Nephron progenitor cell (in vitro differentiated cells): ENCODE results near the gene RGL1.

Source experiments
- DNase-seq: peaks from one replicate; pipeline ENCODE4 v3.0.0; 2021
- H3K27ac Mint-ChIP-seq: 2 replicates; pipeline ENCODE4 v1.8.0; 2021; ENCODE audit warnings: mild to moderate bottlenecking, moderate library complexity, mixed read lengths
- H3K27me3 Mint-ChIP-seq: 2 replicates; pipeline ENCODE4 v1.8.0; 2021; ENCODE audit warnings: mild to moderate bottlenecking, low read depth, mixed read lengths; ENCODE audit not compliant: poor library complexity
- H3K36me3 Mint-ChIP-seq: 2 replicates; pipeline ENCODE4 v1.8.0; 2021; ENCODE audit warnings: low read depth, mixed read lengths
- H3K4me1 Mint-ChIP-seq: 2 replicates; pipeline ENCODE4 v1.8.0; 2021; ENCODE audit warnings: mixed read lengths
- H3K4me3 Mint-ChIP-seq: 2 replicates; pipeline ENCODE4 v1.8.0; 2021; ENCODE audit warnings: mild to moderate bottlenecking, moderate library complexity, mixed read lengths
- H3K9me3 Mint-ChIP-seq: 2 replicates; pipeline ENCODE4 v1.8.0; 2021; ENCODE audit warnings: mild to moderate bottlenecking, moderate library complexity, mixed read lengths
- TF ChIP-seq, protein P1 (sequence below): fragments of 200-600 bp; sonication (generic); IDR thresholded peaks from 2 replicates; pipeline ENCODE4 v1.5.0; 2021; ENCODE audit warnings: antibody characterized with exemption

The RGL1 gene

DNA sequence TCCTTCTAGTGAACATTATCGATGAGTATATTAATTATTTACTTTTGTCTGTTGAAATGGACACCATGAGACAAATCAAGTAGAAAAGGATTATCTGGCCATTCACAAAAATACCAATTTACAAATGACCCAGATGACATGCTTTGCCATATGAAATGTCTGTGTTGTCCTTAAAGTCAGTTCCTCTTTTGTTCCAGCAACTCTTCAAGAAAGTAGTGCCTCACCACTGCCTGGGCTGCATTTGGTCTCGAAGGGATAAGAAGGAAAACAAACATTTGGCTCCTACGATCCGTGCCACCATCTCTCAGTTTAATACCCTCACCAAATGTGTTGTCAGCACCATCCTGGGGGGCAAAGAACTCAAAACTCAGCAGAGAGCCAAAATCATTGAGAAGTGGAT lies 79.6 kb downstream of the RGL1 start:
- H3K36me3 Mint-ChIP-seq, result peaks cover 50% of the 10 kb centered on the region
- DNase-seq, result no peak
- no peak overlapping the region for H3K4me3 Mint-ChIP-seq
- H3K9me3 Mint-ChIP-seq, result no peaks in the 10 kb centered on the region
- peaks cover 6% of the 10 kb centered on the region for H3K27me3 Mint-ChIP-seq
- TF ChIP-seq, protein P1, sequence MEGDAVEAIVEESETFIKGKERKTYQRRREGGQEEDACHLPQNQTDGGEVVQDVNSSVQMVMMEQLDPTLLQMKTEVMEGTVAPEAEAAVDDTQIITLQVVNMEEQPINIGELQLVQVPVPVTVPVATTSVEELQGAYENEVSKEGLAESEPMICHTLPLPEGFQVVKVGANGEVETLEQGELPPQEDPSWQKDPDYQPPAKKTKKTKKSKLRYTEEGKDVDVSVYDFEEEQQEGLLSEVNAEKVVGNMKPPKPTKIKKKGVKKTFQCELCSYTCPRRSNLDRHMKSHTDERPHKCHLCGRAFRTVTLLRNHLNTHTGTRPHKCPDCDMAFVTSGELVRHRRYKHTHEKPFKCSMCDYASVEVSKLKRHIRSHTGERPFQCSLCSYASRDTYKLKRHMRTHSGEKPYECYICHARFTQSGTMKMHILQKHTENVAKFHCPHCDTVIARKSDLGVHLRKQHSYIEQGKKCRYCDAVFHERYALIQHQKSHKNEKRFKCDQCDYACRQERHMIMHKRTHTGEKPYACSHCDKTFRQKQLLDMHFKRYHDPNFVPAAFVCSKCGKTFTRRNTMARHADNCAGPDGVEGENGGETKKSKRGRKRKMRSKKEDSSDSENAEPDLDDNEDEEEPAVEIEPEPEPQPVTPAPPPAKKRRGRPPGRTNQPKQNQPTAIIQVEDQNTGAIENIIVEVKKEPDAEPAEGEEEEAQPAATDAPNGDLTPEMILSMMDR, result no peak
- H3K4me1 Mint-ChIP-seq, result peaks cover 46% of the 10 kb centered on the region
- H3K27ac Mint-ChIP-seq, result peak overlapping the region; percentile 47

DNA sequence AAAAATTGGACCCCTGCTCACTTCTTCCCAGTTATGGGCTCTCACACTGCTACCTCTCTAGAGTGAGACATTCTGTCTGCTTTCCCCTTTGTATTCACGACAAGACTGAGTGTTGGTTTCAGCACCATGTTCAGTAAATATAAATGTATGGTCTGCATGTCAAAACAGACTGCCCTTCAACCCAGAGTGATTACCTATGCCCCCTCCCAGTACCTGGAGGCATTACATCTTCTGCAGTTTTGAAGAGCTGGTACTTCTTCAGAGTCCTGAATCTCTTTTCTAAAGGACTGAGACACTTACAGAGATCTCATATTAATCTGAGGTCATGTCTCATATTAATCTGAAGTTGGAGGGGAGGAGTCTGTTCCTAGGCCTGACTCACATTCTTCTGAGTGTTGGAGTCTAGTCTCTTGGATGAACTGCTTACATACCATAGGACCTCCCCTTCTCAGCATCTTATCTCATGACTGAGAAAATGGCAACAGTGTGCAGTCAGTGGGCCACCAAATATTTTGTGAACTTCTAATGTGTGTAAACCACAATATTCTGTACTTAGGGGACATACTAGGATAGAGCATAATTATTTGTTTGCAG lies 80.3 kb downstream of the RGL1 start:
- no peak overlapping the region for H3K4me3 Mint-ChIP-seq
- no peak overlapping the region for H3K27ac Mint-ChIP-seq

DNA sequence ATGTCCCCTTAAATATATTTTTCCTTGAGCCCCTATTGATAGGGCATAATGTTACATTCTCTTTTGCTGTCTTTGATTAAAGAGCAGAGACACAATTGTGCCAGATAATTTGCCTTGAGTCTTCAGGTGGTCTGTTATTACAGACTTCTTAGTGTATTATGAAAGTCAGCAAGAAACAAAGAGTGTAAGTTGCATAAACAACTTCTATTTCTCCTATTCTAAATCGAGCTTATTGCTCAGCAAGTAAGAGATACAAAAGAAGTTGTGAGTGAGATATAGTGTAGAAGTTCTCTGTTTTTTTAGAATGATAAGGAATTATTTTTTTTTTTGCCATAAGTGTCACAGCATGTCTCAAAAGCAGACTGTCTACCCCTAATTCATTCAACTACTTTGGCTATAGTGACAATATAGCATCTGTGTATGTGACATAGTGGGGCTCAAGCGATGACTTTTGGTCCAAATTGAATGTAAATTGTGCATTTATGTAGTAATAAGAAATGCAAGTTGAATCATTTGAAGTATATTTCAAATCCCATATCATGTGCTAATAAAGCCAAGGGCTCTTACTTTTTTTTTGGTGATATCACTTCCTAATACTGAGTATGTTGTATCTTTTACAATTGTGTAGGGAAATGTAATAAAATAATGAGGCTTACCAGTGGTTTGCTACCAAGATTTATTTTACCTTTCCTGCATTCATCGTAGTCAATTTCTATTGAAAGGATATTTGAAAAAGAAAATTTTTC lies 81.3 kb downstream of the RGL1 start:
- Mint-ChIP-seq H3K27me3 (peaks cover 7% of the 10 kb centered on the region), H3K27ac (no peak overlapping the region), H3K36me3 (peaks cover 58% of the 10 kb centered on the region), H3K9me3 (no peaks in the 10 kb centered on the region), H3K4me1 (peaks cover 30% of the 10 kb centered on the region), H3K4me3 (no peak overlapping the region)
- no peak for DNase-seq
- TF ChIP-seq, protein P1, result no peak

More for the DNA sequence above, 80.3 kb downstream of the RGL1 start:
- TF ChIP-seq, protein P1, result no peak
- Mint-ChIP-seq H3K9me3 (no peaks in the 10 kb centered on the region), H3K36me3 (peaks cover 57% of the 10 kb centered on the region), H3K4me1 (peaks cover 39% of the 10 kb centered on the region), H3K27me3 (peaks cover 6% of the 10 kb centered on the region)
- no peak for DNase-seq

DNA sequence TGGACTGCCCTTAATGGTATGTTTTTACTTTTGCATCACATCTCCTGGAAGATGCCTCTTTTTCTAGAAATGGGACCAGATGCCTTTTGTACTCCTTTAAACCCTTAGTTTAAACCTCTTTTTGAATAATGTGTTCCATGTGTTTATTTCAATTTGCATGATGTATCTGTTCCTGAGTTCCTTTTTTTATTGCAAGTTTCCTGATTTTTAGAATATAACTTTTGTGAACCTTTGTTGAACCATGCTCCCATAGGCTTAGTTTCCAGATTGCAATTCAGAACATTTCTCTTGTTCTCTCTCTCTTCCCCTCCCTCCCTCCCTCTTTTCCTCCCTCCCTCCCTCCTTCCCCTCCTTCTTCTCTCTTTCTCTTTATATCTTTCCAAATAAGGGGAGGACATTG lies 81.9 kb downstream of the RGL1 start:
- Mint-ChIP-seq H3K9me3 (no peaks in the 10 kb centered on the region), H3K36me3 (peaks cover 57% of the 10 kb centered on the region), H3K4me1 (peaks cover 27% of the 10 kb centered on the region), H3K27me3 (peaks cover 10% of the 10 kb centered on the region), H3K4me3 (no peak overlapping the region), H3K27ac (no peak overlapping the region)
- TF ChIP-seq, protein P1, result no peak
- no peak for DNase-seq

DNA sequence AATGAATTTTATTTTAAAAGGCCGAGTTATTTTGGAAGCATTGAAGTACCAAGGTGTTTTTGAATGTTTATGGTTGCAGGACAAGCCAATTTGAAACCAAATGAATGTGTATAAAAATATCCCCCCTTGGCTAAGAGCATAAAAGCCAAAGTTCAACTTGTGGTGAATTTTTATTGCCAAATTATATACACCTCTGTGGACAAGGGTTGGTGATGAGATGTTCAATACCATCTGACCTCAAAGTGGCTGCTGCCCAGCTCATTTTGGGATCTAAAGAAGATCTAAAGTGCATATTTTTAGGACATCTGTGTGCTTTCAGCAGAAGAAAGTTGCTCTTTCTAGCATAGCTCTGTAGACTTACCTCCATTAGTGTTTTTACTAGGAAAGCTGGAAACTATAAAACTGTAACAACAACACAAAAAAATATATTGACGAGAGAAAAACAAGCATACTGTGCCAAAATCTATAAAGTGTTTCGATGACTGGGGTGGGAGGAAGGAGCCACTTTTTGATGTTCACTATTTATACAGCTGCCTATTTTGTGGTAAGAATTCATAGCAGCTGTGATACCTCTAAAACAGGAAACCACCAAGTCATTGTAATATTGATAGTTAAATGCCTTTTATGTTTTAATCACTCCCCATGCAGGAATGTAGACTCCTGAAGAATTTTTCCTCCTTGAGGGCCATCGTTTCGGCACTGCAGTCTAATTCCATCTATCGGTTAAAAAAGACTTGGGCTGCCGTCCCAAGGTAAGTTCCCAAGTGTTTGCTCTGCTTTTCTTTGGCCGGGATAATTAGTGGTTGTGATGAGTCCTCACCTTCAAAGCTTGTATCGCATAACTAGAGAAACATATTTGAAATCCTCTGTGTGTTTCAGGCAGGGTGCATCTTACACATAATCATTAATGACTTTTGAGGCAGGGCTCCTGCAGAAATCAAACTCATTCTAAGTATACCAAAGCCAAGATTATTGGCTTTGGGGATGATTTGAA lies 83.2 kb downstream of the RGL1 start:
- H3K27me3 Mint-ChIP-seq, result peaks cover 10% of the 10 kb centered on the region
- peaks cover 21% of the 10 kb centered on the region for H3K4me1 Mint-ChIP-seq
- peaks cover 55% of the 10 kb centered on the region for H3K36me3 Mint-ChIP-seq
- TF ChIP-seq, protein P1, result no peak
- H3K4me3 Mint-ChIP-seq, result no peak overlapping the region
- peak overlapping the region; percentile 62 for H3K27ac Mint-ChIP-seq
- no peak for DNase-seq
- no peaks in the 10 kb centered on the region for H3K9me3 Mint-ChIP-seq
